Posterior cingulate gyrus (tissue), 11 donors: Measurements from ENCODE around the gene ATXN1.
"Not testable (repeated sequence)": the region's sequence is repeated elsewhere in the genome, so short reads cannot be mapped to it uniquely, and the experiment has no call there.

Experiments used
- DNase-seq, 10 donors: peaks; one replicate each; pipeline versions ENCODE4 v3.0.0 to v3.0.0-alpha.2; 2020 to 2021; ENCODE audit warnings: mixed read lengths in 3 of 10
- intact Hi-C: fragments of 100-400 bp; cut with DNase I; formaldehyde crosslinking; loops from one replicate; pipeline ENCODE4 v1.15.1; 2023

ATXN1 gene

GRCh38 chr6:16760516-16761470, at the start of gene ATXN1:
ATXN1 (minus strand) TSS chr6:16761460.
- intact Hi-C loops: loop anchor here (5.0 kb wide), 1 partner anchor 207 kb away; no protein-coding TSS in a partner anchor

GRCh38 chr6:16810411-16810810, 49.2 kb upstream of the ATXN1 start:
- intact Hi-C loops: no loop called here
- no peak for DNase-seq

More at GRCh38 chr6:16760516-16761470, at the start of gene ATXN1:
- DNase-seq: peak in 9 of 10 donors; percentile 19 to 89 (median 42)

DNA sequence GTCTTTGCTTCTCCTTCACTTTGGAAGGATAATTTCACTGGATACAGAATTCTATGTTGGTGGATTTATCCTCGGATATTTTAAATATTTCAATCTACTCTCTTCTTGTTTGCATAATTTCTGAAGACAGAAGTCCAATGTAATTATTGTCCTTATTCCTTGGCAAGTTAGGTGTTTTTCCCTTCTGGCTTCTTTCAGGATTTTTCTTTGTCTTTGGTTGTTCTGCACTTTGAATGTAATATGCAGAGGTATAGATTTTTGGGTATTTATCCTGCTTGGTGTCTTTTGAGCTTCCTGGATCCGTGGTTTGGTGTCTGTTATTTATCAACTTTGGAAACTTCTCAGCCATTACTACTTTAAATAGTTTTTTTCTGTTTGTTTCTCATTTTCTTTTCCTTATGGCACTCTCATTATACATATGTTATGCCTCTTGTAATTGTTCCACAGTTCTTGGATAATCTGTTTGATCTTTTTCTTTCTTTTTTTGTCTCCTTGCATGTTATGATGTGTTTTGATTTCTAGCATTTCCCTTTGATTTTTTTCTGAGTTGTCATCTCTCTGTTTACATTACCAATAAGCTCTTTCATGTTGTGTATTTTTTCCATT, 48.6 kb upstream of the ATXN1 start:
- intact Hi-C loops: no loop called here
- DNase-seq: no peak

- intact Hi-C loops: no loop called here
- no peak for DNase-seq
These were observed 46.7 kb upstream of the ATXN1 start for GRCh38 chr6:16807956-16808355.

DNA sequence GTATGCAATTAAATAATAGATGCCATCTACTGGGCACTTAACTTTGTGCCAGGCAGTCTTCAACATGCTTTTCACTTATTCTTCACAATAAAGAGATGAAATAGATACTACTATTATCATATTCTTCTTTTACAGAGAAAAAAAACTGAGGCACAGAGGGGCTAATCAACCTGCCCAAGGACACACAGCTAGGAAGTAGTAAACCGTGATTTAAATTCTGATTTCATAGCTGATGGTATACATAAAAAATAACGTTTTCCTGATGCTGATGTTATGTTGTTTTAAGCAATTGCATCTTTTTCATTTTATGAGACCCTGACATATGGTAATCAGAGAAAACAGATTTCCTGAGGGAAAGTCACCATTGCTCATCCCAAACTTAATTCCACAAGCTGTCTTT, 45.1 kb upstream of the ATXN1 start:
- no peak for DNase-seq
- intact Hi-C loops: no loop called here

- no peak for DNase-seq
- intact Hi-C loops: no loop called here
These were observed 44.1 kb upstream of the ATXN1 start for GRCh38 chr6:16805243-16805950.

- intact Hi-C loops: no loop called here
- no peak for DNase-seq
These were observed 43.4 kb upstream of the ATXN1 start for GRCh38 chr6:16804546-16805242.

DNA sequence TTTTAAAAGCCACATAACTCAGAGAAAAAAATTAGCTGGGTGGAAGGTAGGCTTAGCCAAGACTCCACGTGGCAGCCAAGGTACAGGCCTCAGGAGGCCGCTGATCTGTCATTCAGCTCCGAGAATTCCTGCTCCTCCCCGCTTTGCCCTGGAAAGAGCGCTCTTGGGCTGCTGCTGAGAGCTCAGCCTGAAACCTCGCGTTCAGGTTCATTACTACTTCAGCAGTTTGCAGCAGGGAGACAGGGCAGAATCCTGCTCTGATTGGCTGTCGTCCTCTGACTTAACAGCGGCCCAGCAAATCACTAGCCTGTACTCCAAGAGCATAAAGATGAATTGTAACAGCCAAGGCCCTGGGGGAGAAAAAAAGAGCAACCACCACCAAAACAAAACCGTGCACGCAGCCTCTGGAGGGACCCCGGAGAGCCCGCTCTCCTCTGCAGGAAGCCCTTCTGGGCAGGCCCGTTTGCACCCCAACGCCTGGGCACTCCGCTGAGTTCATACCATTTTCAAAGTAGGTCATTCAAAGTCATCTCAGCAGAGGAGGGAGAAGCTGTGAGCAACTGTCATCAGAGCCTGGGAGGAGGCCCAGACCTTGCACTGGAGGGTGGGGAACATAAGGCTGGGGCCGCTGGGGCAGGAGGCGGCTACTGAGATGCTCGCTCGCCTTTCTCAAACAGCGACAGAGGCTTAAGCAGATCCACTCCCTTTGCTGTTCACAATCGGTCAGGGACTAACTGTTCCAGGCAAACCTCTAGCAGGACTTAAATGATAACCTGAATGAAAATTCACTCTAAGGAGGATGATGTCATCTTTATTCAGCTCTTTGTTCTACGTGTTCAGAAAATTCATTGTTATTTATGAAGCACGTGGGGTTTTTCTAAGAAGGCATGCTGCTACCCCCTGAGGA, 42.3 kb upstream of the ATXN1 start:
- peak; percentile 52 to 96 (median 76) for DNase-seq
- intact Hi-C loops: no loop called here

DNA sequence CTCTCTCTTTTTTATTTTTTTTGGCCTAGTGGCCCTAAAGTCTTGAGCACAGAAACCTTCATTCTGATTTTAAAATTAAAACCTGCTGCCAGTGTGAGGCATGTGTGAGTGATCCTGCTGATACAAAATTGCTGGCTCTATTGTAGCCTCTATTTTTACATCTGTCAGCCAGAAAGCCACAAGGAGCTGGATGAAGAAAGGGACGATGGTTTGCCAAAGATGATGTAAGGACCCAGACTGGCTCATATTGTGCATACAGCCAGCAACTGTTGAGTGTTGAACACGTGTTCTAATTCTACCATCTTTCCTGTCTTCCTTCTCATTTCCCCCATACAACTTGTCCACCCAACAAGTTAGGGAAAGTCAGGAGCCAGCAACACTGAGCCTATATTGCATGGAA, 40.8 kb upstream of the ATXN1 start:
- no peak for DNase-seq
- intact Hi-C loops: no loop called here

DNA sequence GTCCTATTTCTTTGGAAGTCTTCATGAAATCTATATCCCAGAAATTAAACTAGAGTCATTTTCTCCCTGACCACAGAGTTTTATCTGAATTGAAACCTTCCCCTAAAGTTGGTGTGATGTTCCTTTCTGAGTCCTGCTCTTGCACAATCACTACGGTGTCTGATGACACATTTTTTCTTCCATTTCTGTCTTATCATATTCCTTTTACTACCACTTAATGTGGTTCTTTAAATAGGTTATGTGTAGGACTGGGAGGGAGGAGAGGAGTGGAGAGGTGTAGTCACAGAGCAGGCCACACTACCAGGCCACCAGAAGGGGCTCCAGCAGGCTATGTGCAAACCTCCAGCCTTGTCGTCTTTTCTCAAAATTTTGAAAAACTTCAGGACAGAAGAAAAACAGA, 39.7 kb upstream of the ATXN1 start:
- no peak for DNase-seq
- intact Hi-C loops: no loop called here

GRCh38 chr6:16800341-16800740, 39.1 kb upstream of the ATXN1 start:
- DNase-seq: no peak
- intact Hi-C loops: no loop called here

DNA sequence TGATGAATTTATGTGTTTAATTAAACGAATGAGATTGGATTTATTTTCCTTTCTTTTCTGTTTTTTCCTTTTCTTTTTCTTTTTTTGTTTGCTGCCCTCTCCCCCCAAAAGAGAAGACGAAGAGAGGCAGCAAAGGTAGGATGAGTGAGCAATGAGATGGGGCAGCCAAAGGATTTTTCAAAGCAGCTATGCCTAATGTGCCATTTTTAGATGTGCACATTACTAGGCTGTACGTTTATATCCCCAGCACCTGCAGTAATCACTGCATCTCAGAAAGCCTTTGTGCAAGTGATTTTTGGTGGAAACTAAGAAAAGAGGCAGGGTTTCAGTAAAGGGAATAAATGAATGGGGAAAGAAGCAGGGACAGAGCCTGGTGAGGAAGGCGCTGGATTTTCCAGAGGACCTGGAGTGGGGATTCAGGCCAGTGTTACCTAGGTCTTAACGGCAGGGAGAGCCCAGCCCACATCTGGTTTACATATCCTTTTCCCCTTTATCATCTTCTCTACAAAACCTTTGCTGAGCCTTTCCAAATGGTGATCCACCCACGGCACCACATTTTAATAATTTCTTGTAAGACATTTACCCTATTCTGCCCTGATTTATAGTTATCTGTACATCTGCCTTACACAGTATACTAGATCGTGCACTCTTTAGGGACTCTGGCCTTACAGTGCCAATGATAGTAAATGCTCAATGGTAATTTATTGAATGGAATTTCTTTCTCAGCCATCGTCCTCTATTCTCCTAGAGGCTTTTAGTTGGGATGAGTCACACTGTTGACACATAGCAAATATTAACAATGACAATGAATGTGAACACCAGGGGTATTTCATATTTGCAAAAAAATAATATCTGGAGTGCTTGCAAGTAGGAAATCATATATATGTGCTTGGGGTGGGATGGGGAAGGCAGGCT, 38.3 kb upstream of the ATXN1 start:
- intact Hi-C loops: no loop called here
- no peak for DNase-seq

GRCh38 chr6:16793828-16794412, 32.7 kb upstream of the ATXN1 start:
- no peak for DNase-seq
- intact Hi-C loops: no loop called here

- intact Hi-C loops: no loop called here
- DNase-seq: no peak
These were observed 28.2 kb upstream of the ATXN1 start for GRCh38 chr6:16789329-16790038.

DNA sequence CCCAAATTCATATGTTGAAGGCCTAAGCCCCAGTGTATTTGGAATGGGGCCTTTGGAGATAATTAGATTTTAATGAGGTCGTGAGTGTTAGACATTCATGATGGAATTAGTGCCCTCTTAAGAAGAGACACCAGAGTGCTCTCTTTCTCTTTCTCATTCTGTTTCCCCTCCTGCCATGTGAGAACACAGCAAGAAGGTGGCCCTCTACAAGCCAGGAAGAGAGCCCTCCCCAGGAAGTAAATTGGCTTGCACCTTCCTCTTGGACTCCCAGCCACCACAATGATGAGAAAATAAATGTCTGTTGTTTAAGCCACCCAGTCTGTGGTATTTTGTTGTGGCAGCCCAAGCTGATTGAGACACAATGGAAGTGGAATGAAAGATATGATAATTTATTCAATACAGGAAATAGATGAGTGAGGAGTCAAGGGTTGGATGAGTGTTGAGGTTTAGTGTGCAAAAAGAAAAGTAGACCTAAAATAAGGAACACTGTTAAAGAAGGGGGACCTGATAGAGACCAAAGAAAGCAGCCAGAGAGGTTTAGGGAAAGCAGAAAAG, 25.9 kb upstream of the ATXN1 start:
- DNase-seq: no peak
- intact Hi-C loops: no loop called here

GRCh38 chr6:16785496-16785895, 24.2 kb upstream of the ATXN1 start:
- intact Hi-C loops: no loop called here
- no peak for DNase-seq

GRCh38 chr6:16784957-16785356, 23.7 kb upstream of the ATXN1 start:
- intact Hi-C loops, DNase-seq: not testable (repeated sequence)
